Body of pancreas (tissue), 4 donors: ENCODE results near the gene TOM1L1. TPM values are rescaled to one million over a fixed set of nuclear protein-coding genes. Genes with fewer than 3 reads are reported as not detected.

ENCODE experiments used
- ATAC-seq: fragments of 150-250 bp; one replicate; pipeline ENCODE4 v1.9.1; 2016
- DNase-seq, 4 donors: peaks; one replicate each; pipeline ENCODE4 v3.0.0-alpha.2; 2019
- H3K27ac ChIP-seq, 4 donors: fragments of 200-600 bp; sonication (generic); 1 replicate in 3 of 4; 2 replicates in 1 of 4; pipeline versions ENCODE4 v1.5.1 to v1.6.1; 2016 to 2019; ENCODE audit warnings: mild to moderate bottlenecking in 1 of 4, mixed read lengths in 1 of 4, moderate library complexity in 1 of 4
- H3K27me3 ChIP-seq, 2 donors: fragments of 200-600 bp; sonication (generic); one replicate each; pipeline ENCODE4 v1.6.0; 2016; ENCODE audit warnings: mild to moderate bottlenecking in 1 of 2
- H3K36me3 ChIP-seq, 2 donors: fragments of 200-600 bp; sonication (generic); replicated peaks in 1 of 2; 2 replicates each; pipeline ENCODE4 v1.5.1; 2016; ENCODE audit warnings: low read depth in 2 of 2; ENCODE audit not compliant: insufficient read depth in 1 of 2
- H3K4me1 ChIP-seq: fragments of 200-600 bp; sonication (generic); one replicate; pipeline ENCODE4 v1.6.0; 2016
- H3K4me3 ChIP-seq, 2 donors: fragments of 200-600 bp; sonication (generic); 1 replicate in 1 of 2; 2 replicates in 1 of 2; pipeline ENCODE4 v1.5.1; 2016 to 2019
- H3K9me3 ChIP-seq, 3 donors: fragments of 200-600 bp; sonication (generic); 1 replicate in 2 of 3; 2 replicates in 1 of 3; pipeline ENCODE4 v1.5.1; 2016
- CTCF ChIP-seq, 7 experiments: fragments of 450-650 bp in 4 of 7; fragments of 200-600 bp in 3 of 7; sonication (generic) in 3 of 7; IDR thresholded peaks; one replicate each; pipeline ENCODE4 v1.5.1; 2016 to 2019; ENCODE audit warnings: antibody characterized with exemption in 7 of 7
- POLR2A ChIP-seq, 3 donors: fragments of 450-650 bp; IDR thresholded peaks; one replicate each; pipeline ENCODE4 v1.6.1; 2016; ENCODE audit warnings: antibody characterized with exemption in 3 of 3, mild to moderate bottlenecking in 2 of 3
- WGBS, 2 donors: methylation state at CpG; one replicate each; pipeline ENCODE4 v1.1.5; 2017; 5-methylcytosine and 5-hydroxymethylcytosine counted together
- intact Hi-C: fragments of 100-400 bp; cut with DNase I; formaldehyde crosslinking; loops from one replicate; pipeline ENCODE4 v1.15.1; 2023
- total RNA-seq, 2 donors: library from RNA; depleted of rRNA; stranded (reverse); fragments of >200 nt; gene quantifications; one replicate each; pipeline ENCODE4 v1.1.0, GENCODE V29; 2016

The TOM1L1 gene
- total RNA-seq: 10 to 100 TPM; 41.5 to 50.8 TPM

- TF ChIP-seq CTCF (IDR thresholded peaks at IDR 0.05) (peak in 6 of 7 experiments; percentile 17 to 75 (median 34)), POLR2A (IDR thresholded peaks at IDR 0.05) (peak; percentile 71 to 85 (median 82))
- H3K27ac ChIP-seq: peak within 1 kb of the TSS in 1 of 4 donors; percentile 72
- intact Hi-C loops: no loop called here
These were observed at the start of gene TOM1L1 for GRCh38 chr17:54900457-54901229. Gene TOM1L1, plus strand, starts transcription at chr17:54900852. Its CDS starts 14 bp downstream, at chr17:54900866.

GRCh38 chr17:54859187-54859586, 41.5 kb upstream of the TOM1L1 start:
- intact Hi-C loops: no loop called here
- H3K27ac ChIP-seq: no peak overlapping the region
- no peak for TF ChIP-seq CTCF (IDR thresholded peaks at IDR 0.05)
- TF ChIP-seq POLR2A (IDR thresholded peaks at IDR 0.05): no peak
- H3K9me3 ChIP-seq: no peaks in the 10 kb centered on the region
- WGBS, 2 donors: 62 to 73% methylated on average over 2 of the region's 2 CpGs
- ATAC-seq (no peak), DNase-seq (no peak)
- H3K27me3 ChIP-seq: no peaks in the 10 kb centered on the region
- H3K36me3 ChIP-seq: no peaks in the 10 kb centered on the region
- peaks cover 2% of the 10 kb centered on the region for H3K4me1 ChIP-seq
- no peak overlapping the region for H3K4me3 ChIP-seq

More at GRCh38 chr17:54900457-54901229, at the start of gene TOM1L1:
- ATAC-seq (peak; percentile 89), DNase-seq (peak; percentile 87 to 93 (median 90))
- Histone ChIP-seq H3K9me3 (no peaks in the 10 kb centered on the region), H3K27me3 (no peaks in the 10 kb centered on the region), H3K4me1 (peaks cover 28% of the 10 kb centered on the region), H3K4me3 (peak within 1 kb of the TSS; percentile 39 to 44), H3K36me3 (no peaks in the 10 kb centered on the region)
- 2 to 4% methylated on average over 13 to 66 of the region's 67 CpGs for WGBS, 2 donors

GRCh38 chr17:54860617-54861470, 39.8 kb upstream of the TOM1L1 start:
- H3K4me1 ChIP-seq: peaks cover 15% of the 10 kb centered on the region
- no peak overlapping the region for H3K27ac ChIP-seq
- TF ChIP-seq POLR2A (IDR thresholded peaks at IDR 0.05): no peak
- no peak for TF ChIP-seq CTCF (IDR thresholded peaks at IDR 0.05)
- no peaks in the 10 kb centered on the region for H3K36me3 ChIP-seq
- 91 to 93% methylated on average over 9 of the region's 9 CpGs for WGBS, 2 donors
- ATAC-seq: no peak
- H3K4me3 ChIP-seq: no peak overlapping the region
- DNase-seq: no peak
- intact Hi-C loops: no loop called here
- H3K27me3 ChIP-seq: no peaks in the 10 kb centered on the region
- no peaks in the 10 kb centered on the region for H3K9me3 ChIP-seq

- DNase-seq: no peak
- intact Hi-C loops: no loop called here
- WGBS, 2 donors: 70% methylated on average over 4 of the region's 4 CpGs
- Histone ChIP-seq H3K27me3 (no peaks in the 10 kb centered on the region), H3K9me3 (no peaks in the 10 kb centered on the region), H3K4me3 (no peak overlapping the region), H3K36me3 (no peaks in the 10 kb centered on the region), H3K4me1 (peaks cover 15% of the 10 kb centered on the region), H3K27ac (no peak overlapping the region)
- TF ChIP-seq CTCF (IDR thresholded peaks at IDR 0.05) (no peak), POLR2A (IDR thresholded peaks at IDR 0.05) (no peak)
- no peak for ATAC-seq
These were observed 39.1 kb upstream of the TOM1L1 start for GRCh38 chr17:54861471-54861983.
